Measurements from ENCODE around the gene ZNF724. TPM values are rescaled to one million over a fixed set of nuclear protein-coding genes. Genes with fewer than 3 reads are reported as not detected.

The ZNF724 gene
- total and polyA plus RNA-seq, 2 of the 4 experiments (the other 2 are of a cell fraction): 1.8 to 20.1 TPM

- H3K56ac ChIP-seq (ENCODE audit: extremely low read depth, insufficient read depth, low read length): no peak overlapping the region
- H2AK9ac ChIP-seq (replicated peaks; ENCODE audit: low read depth, low read length, poor library complexity): no peak overlapping the region
- H4K91ac ChIP-seq (ENCODE audit: insufficient read depth, low read depth, low read length): no peak overlapping the region
- no peak overlapping the region for H3K14ac ChIP-seq (replicated peaks; ENCODE audit: low read depth, low read length)
- no peak overlapping the region for H4K8ac ChIP-seq (ENCODE audit: low read depth in 2 of 2, low read length in 2 of 2)
- in situ Hi-C loops (cut with MboI; ENCODE audit: low sequenced_read_pairs) (no loop called here), intact Hi-C loops (cut with micrococcal nuclease) (no loop called here), dilution Hi-C loops (cut with HindIII; ENCODE audit: low sequenced_read_pairs, unreplicated experiment) (no loop called here)
- ATAC-seq (ENCODE audit: low read depth): no peak
- H4K5ac ChIP-seq (ENCODE audit: low read depth, low read length): no peak overlapping the region
- no peak overlapping the region for H3K4ac ChIP-seq (ENCODE audit: low read depth, low read length)
- no peak overlapping the region for H3K4me3 ChIP-seq (ENCODE audit: insufficient read depth, low read depth, low read length)
- no peak overlapping the region for H3K4me2 ChIP-seq (ENCODE audit: low read depth, low read length)
- no peak overlapping the region for H2BK5ac ChIP-seq (ENCODE audit: low read depth, low read length, poor library complexity, severe bottlenecking)
- H3K23ac ChIP-seq (ENCODE audit: low read depth, low read length): no peak overlapping the region
- no peaks in the 10 kb centered on the region for H3K9me1 ChIP-seq (ENCODE audit: insufficient read depth, low read length)
- no peaks in the 10 kb centered on the region for H4K20me1 ChIP-seq (ENCODE audit: insufficient read depth, low read length)
- no peaks in the 10 kb centered on the region for H3K4me1 ChIP-seq (ENCODE audit: control insufficient read depth, insufficient read depth, low read length)
- H3K27me3 ChIP-seq (ENCODE audit: control insufficient read depth, insufficient read depth, low read length): no peaks in the 10 kb centered on the region
- no peak for DNase-seq
- no peaks in the 10 kb centered on the region for H3K79me1 ChIP-seq (ENCODE audit: low read depth in 1 of 2, low read length in 2 of 2)
- H2AFZ ChIP-seq (replicated peaks; ENCODE audit: low read length, poor library complexity): peak overlapping the region; percentile 70
- 80% methylated on average over 1 of the region's 3 CpGs; no CpG with 5 or more reads in 1 of the 2 experiments for WGBS, 2 experiments (ENCODE audit: extremely low coverage in 2 of 2, insufficient read length in 1 of 2)
- no peak overlapping the region for H2BK20ac ChIP-seq (ENCODE audit: low read depth, low read length)
- POLR2A ChIA-PET (ENCODE audit: unreplicated experiment): no interaction called here
- CTCF ChIA-PET: no interaction called here
- peaks cover 5% of the 10 kb centered on the region; the same call in 1 of the 2 replicates for H3K9me3 ChIP-seq (ENCODE audit: control insufficient read depth, insufficient read depth, low read length)
- no peak overlapping the region for H3K27ac ChIP-seq (ENCODE audit: insufficient read depth, low read length)
- H2AK5ac ChIP-seq (ENCODE audit: low read depth, low read length): no peak overlapping the region
- H3K9ac ChIP-seq (ENCODE audit: low read depth, low read length): no peak overlapping the region
- no peak for TF ChIP-seq BHLHE40 (IDR thresholded peaks at IDR 0.05; ENCODE audit: low read depth, low read length)
- TF ChIP-seq MAZ (IDR thresholded peaks at IDR 0.05; ENCODE audit: borderline replicate concordance, low read depth, low read length): no peak
- no peak for TF ChIP-seq NFE2L2 (IDR thresholded peaks at IDR 0.05; ENCODE audit: low read depth, low read length)
- TF ChIP-seq SMC3 (IDR thresholded peaks at IDR 0.05; ENCODE audit: low read depth, low read length): no peak
- TF ChIP-seq CHD1 (IDR thresholded peaks at IDR 0.05; ENCODE audit: low read depth, low read length): no peak
- TF ChIP-seq CEBPB (IDR thresholded peaks at IDR 0.05; ENCODE audit: low read depth, low read length): no peak
- TF ChIP-seq RAD21 (IDR thresholded peaks at IDR 0.05; ENCODE audit: low read length): no peak
- no peak for TF ChIP-seq ELK1 (IDR thresholded peaks at IDR 0.05; ENCODE audit: borderline replicate concordance, low read depth, low read length)
- H3K18ac ChIP-seq (ENCODE audit: low read depth, low read length): no peak overlapping the region
- no peak overlapping the region for H2BK120ac ChIP-seq (ENCODE audit: low read depth, low read length)
- BruUV-seq (replicated peaks): no TSS peak
- no peak overlapping the region for H2BK15ac ChIP-seq (ENCODE audit: low read depth, low read length)
- no peaks in the 10 kb centered on the region for H3K36me3 ChIP-seq (ENCODE audit: control insufficient read depth, insufficient read depth, low read length)
Measured at GRCh38 chr19:23287620-23288019, 37.4 kb upstream of the ZNF724 start.

Measured in IMR-90 (cell line).